ENCODE results near the gene CFAP74. TPM values are rescaled to one million over a fixed set of nuclear protein-coding genes. Genes with fewer than 3 reads are reported as not detected.

Gene CFAP74
- total and polyA plus RNA-seq, 2 of the 13 experiments (the other 11 are each of a cell fraction or from before 2014, with no cell fraction given), result 0.27 to 0.62 TPM

DNA sequence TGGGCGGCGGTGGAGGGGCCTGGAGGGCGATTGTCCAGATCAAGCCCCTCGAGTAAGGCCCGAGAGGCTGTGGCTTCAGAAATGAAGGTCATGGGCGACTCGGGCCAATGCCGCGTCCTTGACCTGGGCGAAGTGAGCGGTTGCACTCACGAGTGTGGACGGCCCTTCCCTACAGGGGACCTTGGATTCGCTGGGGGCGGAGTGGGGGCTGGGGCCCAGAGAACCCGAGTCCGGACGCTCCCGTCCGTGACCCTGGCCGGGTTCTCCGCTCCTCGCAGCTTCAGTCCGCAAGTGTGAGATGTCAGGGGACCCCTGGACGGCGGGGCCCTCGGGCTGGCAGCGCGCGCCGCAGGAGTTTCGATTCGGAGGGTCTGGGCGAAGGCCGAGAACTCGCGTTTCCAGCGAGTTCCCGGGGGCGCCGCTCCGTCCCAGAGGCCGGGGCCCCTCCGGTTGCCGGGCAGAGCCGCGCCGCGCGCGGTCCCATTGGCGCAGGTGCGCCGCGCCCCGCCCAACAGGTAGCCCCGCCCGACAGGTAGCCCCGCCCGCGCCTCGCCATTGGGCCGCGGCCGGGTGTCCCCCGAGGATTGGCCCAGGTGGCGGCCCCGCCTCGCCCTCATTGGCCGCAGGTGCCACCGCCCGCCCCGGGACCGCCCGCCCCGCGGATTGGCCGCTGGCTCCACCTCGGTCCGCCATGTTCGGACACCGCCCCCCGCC is 46.3 kb upstream of the CFAP74 start, which contains the start of gene PRKCZ (continued):
- TF ChIP-seq SAFB2 (CRISPR knock-in tag; IDR thresholded peaks at IDR 0.05; ENCODE audit: borderline replicate concordance, low read depth) (no peak; the same call in 1 of the 2 replicates), TAF1 (CRISPR knock-in tag; IDR thresholded peaks at IDR 0.05) (peak; percentile 56; the same call in 1 of the 2 replicates), ZNF547 (CRISPR knock-in tag; IDR thresholded peaks at IDR 0.05) (0 out of 2 replicates have a peak, but pooled peaks have one; percentile 18), ZSCAN21 (CRISPR knock-in tag; IDR thresholded peaks at IDR 0.05; ENCODE audit: borderline replicate concordance) (no peak), NFIB (CRISPR knock-in tag; IDR thresholded peaks at IDR 0.05; ENCODE audit: borderline replicate concordance) (no peak), U2AF2 (IDR thresholded peaks at IDR 0.05; ENCODE audit: low read depth, low read length) (no peak), MIXL1 (CRISPR knock-in tag; IDR thresholded peaks at IDR 0.05) (no peak), ZNF549 (CRISPR knock-in tag; IDR thresholded peaks at IDR 0.05) (no peak), HBP1 (CRISPR knock-in tag; IDR thresholded peaks at IDR 0.05; ENCODE audit: low read depth) (no peak), NCOA5 (CRISPR knock-in tag; IDR thresholded peaks at IDR 0.05) (no peak), NAIF1 (CRISPR knock-in tag; IDR thresholded peaks at IDR 0.05; ENCODE audit: borderline replicate concordance) (0 out of 2 replicates have a peak, but pooled peaks have one; percentile 16), ZNF280D (CRISPR knock-in tag; IDR thresholded peaks at IDR 0.05) (0 out of 2 replicates have a peak, but pooled peaks have one; percentile 77), SMARCE1 (IDR thresholded peaks at IDR 0.05; ENCODE audit: borderline replicate concordance) (no peak), ZNF292 (CRISPR knock-in tag; IDR thresholded peaks at IDR 0.05; ENCODE audit: borderline replicate concordance, low read depth) (0 out of 2 replicates have a peak, but pooled peaks have one; percentile 20), MXI1 (IDR thresholded peaks at IDR 0.05; ENCODE audit: borderline replicate concordance, low read depth, low read length) (peak; percentile 46; the same call in 1 of the 3 replicates), ATF3 (CRISPR knock-in tag; IDR thresholded peaks at IDR 0.05) (no peak), AHR (CRISPR knock-in tag; IDR thresholded peaks at IDR 0.05) (0 out of 2 replicates have a peak, but pooled peaks have one; percentile 12), NR3C1 (CRISPR knock-in tag; IDR thresholded peaks at IDR 0.05) (no peak)
- TF ChIP-seq, protein P1, sequence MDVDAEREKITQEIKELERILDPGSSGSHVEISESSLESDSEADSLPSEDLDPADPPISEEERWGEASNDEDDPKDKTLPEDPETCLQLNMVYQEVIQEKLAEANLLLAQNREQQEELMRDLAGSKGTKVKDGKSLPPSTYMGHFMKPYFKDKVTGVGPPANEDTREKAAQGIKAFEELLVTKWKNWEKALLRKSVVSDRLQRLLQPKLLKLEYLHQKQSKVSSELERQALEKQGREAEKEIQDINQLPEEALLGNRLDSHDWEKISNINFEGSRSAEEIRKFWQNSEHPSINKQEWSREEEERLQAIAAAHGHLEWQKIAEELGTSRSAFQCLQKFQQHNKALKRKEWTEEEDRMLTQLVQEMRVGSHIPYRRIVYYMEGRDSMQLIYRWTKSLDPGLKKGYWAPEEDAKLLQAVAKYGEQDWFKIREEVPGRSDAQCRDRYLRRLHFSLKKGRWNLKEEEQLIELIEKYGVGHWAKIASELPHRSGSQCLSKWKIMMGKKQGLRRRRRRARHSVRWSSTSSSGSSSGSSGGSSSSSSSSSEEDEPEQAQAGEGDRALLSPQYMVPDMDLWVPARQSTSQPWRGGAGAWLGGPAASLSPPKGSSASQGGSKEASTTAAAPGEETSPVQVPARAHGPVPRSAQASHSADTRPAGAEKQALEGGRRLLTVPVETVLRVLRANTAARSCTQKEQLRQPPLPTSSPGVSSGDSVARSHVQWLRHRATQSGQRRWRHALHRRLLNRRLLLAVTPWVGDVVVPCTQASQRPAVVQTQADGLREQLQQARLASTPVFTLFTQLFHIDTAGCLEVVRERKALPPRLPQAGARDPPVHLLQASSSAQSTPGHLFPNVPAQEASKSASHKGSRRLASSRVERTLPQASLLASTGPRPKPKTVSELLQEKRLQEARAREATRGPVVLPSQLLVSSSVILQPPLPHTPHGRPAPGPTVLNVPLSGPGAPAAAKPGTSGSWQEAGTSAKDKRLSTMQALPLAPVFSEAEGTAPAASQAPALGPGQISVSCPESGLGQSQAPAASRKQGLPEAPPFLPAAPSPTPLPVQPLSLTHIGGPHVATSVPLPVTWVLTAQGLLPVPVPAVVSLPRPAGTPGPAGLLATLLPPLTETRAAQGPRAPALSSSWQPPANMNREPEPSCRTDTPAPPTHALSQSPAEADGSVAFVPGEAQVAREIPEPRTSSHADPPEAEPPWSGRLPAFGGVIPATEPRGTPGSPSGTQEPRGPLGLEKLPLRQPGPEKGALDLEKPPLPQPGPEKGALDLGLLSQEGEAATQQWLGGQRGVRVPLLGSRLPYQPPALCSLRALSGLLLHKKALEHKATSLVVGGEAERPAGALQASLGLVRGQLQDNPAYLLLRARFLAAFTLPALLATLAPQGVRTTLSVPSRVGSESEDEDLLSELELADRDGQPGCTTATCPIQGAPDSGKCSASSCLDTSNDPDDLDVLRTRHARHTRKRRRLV (CRISPR knock-in tag; IDR thresholded peaks at IDR 0.05), result peak; percentile 82; the same call in 1 of the 2 replicates

Data from HepG2 (cell line).